Loucy (cell line): ENCODE data around the gene ZNF423.

Source experiments
- CTCF ChIP-seq: fragments of 200-600 bp; sonication (generic); conservative IDR thresholded peaks from 2 replicates; pipeline ENCODE4 v1.5.1; 2014; ENCODE audit warnings: mild to moderate bottlenecking, antibody characterized with exemption, low read length
- EZH2phosphoT487 ChIP-seq: fragments of 200-600 bp; IDR thresholded peaks from 2 replicates; pipeline ENCODE4 v1.6.1; 2018; ENCODE audit warnings: antibody characterized with exemption, mild to moderate bottlenecking, moderate library complexity, borderline replicate concordance

GRCh38 chr16:49559242-49559641 lies 296.7 kb downstream of the ZNF423 start:
- no peak for TF ChIP-seq CTCF
- no peak for TF ChIP-seq EZH2phosphoT487
